Karpas-422 (cell line): ENCODE results near the gene ADD3. TPM values are rescaled to one million over a fixed set of nuclear protein-coding genes. Genes with fewer than 3 reads are reported as not detected.
A peak's percentile ranks its signal among the peaks of the same experiment; 100 is the strongest.

Source experiments
- DNase-seq: peaks from one replicate; pipeline ENCODE4 v3.0.0-alpha.2; 2015
- H2AFZ ChIP-seq: fragments of 200-600 bp; sonication (generic); 2 replicates; pipeline ENCODE4 v1.6.1; 2014; ENCODE audit warnings: antibody characterized with exemption, low read length, mixed read lengths
- H3K27ac ChIP-seq: fragments of 200-600 bp; sonication (generic); 2 replicates; pipeline ENCODE4 v1.5.1; 2014; ENCODE audit warnings: mild to moderate bottlenecking, low read length, moderate library complexity
- H3K27me3 ChIP-seq: fragments of 200-600 bp; sonication (generic); 2 replicates; pipeline ENCODE4 v1.6.1; 2014; ENCODE audit warnings: low read length, mixed read lengths
- H3K36me3 ChIP-seq: fragments of 200-600 bp; sonication (generic); 2 replicates; pipeline ENCODE4 v1.6.1; 2014; ENCODE audit warnings: low read length, mixed read lengths; ENCODE audit not compliant: insufficient read depth
- H3K4me1 ChIP-seq: fragments of 200-600 bp; sonication (generic); 2 replicates; pipeline ENCODE4 v1.6.1; 2014; ENCODE audit warnings: mild to moderate bottlenecking, low read length, mixed read lengths
- H3K4me2 ChIP-seq: fragments of 200-600 bp; sonication (generic); 2 replicates; pipeline ENCODE4 v1.6.1; 2014; ENCODE audit warnings: low read length, low read depth, mild to moderate bottlenecking; ENCODE audit not compliant: poor library complexity, severe bottlenecking
- H3K4me3 ChIP-seq: fragments of 200-600 bp; sonication (generic); 2 replicates; pipeline ENCODE4 v1.5.1; 2014; ENCODE audit warnings: mild to moderate bottlenecking, antibody characterized with exemption, low read length, mixed read lengths
- H3K79me2 ChIP-seq: fragments of 200-600 bp; sonication (generic); 2 replicates; pipeline ENCODE4 v1.6.1; 2014; ENCODE audit warnings: mild to moderate bottlenecking, low read length, mixed read lengths
- H3K9ac ChIP-seq: fragments of 200-600 bp; sonication (generic); 2 replicates; pipeline ENCODE4 v1.6.0; 2014; ENCODE audit warnings: low read length
- H3K9me2 ChIP-seq: fragments of 200-600 bp; sonication (generic), shearing (Covaris generic); replicated peaks from 2 replicates; pipeline ENCODE4 v1.6.0; 2014; ENCODE audit warnings: mild to moderate bottlenecking, low read length, moderate library complexity; ENCODE audit not compliant: insufficient read depth
- H3K9me3 ChIP-seq: fragments of 300-700, 200-600 bp; sonication (generic); 2 replicates; pipeline ENCODE4 v1.6.1; 2014; ENCODE audit warnings: low read length, mixed read lengths
- H4K20me1 ChIP-seq: fragments of 200-600 bp; sonication (generic); 2 replicates; pipeline ENCODE4 v1.6.1; 2014; ENCODE audit warnings: mild to moderate bottlenecking, antibody characterized with exemption, low read length, low read depth; ENCODE audit not compliant: insufficient read depth
- total RNA-seq: library from RNA; depleted of rRNA; stranded (reverse); fragments of >200 nt; shearing (Covaris generic); gene quantifications from 2 replicates; pipeline ENCODE4 v1.2.3, GENCODE V29; 2014; ENCODE audit warnings: low replicate concordance

Gene ADD3
- total RNA-seq, 1 experiment from 2014 or later = 16.5 TPM

DNA sequence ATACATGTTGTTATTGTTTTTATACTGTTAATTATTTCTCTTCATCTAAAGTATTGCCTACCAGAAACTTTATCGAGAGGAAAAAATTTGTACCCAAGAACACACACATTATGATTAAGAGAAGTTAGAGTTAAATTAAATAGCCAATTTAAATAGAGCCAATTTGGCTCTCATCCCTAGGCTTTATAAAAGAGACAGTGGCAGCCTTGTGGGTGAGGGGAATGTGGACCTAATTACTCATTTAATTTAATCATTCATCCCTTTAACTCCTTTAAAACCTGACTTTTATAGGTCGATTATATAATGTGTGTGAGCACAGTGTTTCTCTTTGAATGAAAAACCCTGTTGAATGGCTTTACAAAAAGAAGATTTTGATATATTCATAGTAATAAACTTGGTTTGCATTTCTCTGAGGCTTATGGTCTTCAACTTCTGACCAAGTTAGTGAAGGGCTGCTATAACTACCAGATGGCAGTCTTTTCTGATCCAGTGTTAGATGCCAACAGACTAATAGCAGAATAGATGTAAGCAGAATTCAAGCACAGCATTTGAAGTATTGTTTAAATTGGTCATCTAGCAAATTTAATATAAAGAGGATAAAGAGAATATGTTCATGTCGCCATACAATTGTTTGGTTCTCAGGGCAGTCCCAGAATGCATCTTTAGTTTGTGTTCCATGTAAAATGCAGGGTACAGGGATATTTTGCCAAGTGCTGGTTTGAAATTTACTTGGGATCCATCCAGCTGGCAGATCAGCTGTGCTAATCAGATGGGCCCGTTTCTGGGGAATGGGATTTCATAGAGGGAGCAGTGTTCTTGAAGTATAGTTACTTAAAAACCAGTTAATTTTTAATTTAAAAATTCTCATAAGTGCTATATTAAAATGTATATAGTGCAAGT, 25.3 kb downstream of the ADD3 start:
- Histone ChIP-seq H3K4me3 (no peak overlapping the region), H3K9ac (no peak overlapping the region), H4K20me1 (0 out of 2 replicates have a peak, but pooled peaks cover 11% of the 10 kb centered on the region), H3K9me3 (no peaks in the 10 kb centered on the region), H3K27me3 (no peaks in the 10 kb centered on the region), H3K4me1 (no peaks in the 10 kb centered on the region), H3K4me2 (no peak overlapping the region), H2AFZ (no peak overlapping the region), H3K9me2 (no peaks in the 10 kb centered on the region), H3K79me2 (no peaks in the 10 kb centered on the region), H3K36me3 (no peaks in the 10 kb centered on the region), H3K27ac (no peak overlapping the region)
- DNase-seq = no peak

DNA sequence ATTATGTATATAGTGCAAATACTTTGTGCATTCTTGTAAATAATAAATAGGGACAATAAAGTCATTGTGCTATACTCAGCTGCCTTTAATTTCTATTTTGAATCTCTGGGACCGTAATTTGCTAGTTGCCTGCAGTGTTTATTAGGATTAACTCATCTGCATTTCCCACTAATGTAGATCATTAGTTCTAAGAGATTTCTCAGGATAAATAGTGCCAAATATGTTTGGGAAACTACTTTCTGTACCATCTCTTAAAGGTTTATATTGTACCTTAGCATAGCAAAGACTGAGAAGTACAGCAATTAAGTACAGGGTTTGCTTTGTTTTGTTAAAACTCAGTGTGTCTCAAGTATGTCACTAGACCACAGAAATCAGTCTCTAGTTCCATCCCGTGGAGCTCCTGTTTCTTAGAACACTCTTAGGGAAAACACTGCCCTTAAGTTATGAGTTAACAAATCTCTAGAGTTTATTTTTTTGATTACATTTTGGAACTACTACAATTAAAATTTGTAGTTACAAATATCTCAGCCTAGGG, 26.0 kb downstream of the ADD3 start:
- Histone ChIP-seq H3K9me3 (no peaks in the 10 kb centered on the region), H3K4me3 (no peak overlapping the region), H3K27me3 (no peaks in the 10 kb centered on the region), H3K27ac (no peak overlapping the region), H4K20me1 (0 out of 2 replicates have a peak, but pooled peaks cover 11% of the 10 kb centered on the region), H3K79me2 (no peaks in the 10 kb centered on the region), H3K4me2 (no peak overlapping the region), H3K9ac (no peak overlapping the region), H3K36me3 (no peaks in the 10 kb centered on the region), H3K4me1 (no peaks in the 10 kb centered on the region), H3K9me2 (no peaks in the 10 kb centered on the region), H2AFZ (no peak overlapping the region)
- no peak for DNase-seq

DNA sequence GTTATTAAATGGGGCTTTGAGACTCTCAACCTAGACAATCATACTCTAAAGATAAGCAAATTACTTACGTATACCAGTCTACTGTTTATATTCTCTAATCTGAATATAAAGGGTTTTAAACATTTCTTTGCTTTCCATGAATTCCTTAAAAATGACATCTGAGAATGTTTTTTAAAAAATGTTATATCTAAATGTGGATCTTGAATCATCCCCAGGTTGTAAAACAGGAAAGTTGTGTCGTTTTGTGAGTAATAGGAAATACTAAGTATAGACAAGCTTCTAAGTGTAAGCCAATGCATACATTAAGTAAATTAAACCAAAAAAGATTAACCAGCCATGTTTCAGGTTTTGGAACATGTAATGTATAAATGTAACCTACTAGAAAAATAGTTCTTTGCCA, 26.8 kb downstream of the ADD3 start:
- no peak overlapping the region for H3K9ac ChIP-seq
- H2AFZ ChIP-seq = no peak overlapping the region
- no peaks in the 10 kb centered on the region for H3K36me3 ChIP-seq
- H3K79me2 ChIP-seq = no peaks in the 10 kb centered on the region
- no peak for DNase-seq
- H4K20me1 ChIP-seq = peaks cover 11% of the 10 kb centered on the region; the same call in 1 of the 2 replicates
- H3K9me3 ChIP-seq = no peaks in the 10 kb centered on the region
- no peaks in the 10 kb centered on the region for H3K27me3 ChIP-seq
- H3K27ac ChIP-seq = no peak overlapping the region
- H3K4me2 ChIP-seq = no peak overlapping the region
- no peaks in the 10 kb centered on the region for H3K9me2 ChIP-seq
- no peaks in the 10 kb centered on the region for H3K4me1 ChIP-seq
- no peak overlapping the region for H3K4me3 ChIP-seq

- DNase-seq = peak; percentile 46
- no peaks in the 10 kb centered on the region for H3K79me2 ChIP-seq
- H3K9me2 ChIP-seq = no peaks in the 10 kb centered on the region
These were observed 27.5 kb downstream of the ADD3 start for GRCh38 chr10:110035070-110035921.

DNA sequence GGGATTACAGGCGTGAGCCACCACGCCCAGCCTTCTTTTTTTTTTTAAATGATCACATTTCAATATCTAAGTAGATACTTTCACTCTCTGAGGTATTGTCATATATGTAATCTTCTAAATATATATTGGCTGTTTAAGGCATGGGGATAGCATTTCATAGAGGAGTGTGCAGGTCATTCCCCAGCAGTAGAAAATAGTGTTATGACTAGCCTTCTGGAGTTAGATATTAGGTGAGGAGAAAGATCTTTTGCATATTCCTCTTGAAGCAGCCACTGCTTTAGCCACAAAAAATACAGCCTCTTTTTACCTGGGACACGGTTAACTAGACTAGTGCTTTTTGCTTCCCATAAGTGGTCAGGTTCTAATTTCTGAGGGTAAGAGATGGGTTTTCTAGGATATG, 28.9 kb downstream of the ADD3 start:
- no peaks in the 10 kb centered on the region for H3K9me2 ChIP-seq
- H3K4me2 ChIP-seq = no peak overlapping the region
- no peak overlapping the region for H2AFZ ChIP-seq
- no peaks in the 10 kb centered on the region for H3K36me3 ChIP-seq
- no peak overlapping the region for H3K4me3 ChIP-seq
- H3K27ac ChIP-seq = no peak overlapping the region
- H3K9me3 ChIP-seq = no peaks in the 10 kb centered on the region
- no peaks in the 10 kb centered on the region for H3K79me2 ChIP-seq
- H3K27me3 ChIP-seq = no peaks in the 10 kb centered on the region
- no peak overlapping the region for H3K9ac ChIP-seq
- DNase-seq = no peak
- no peaks in the 10 kb centered on the region for H3K4me1 ChIP-seq
- H4K20me1 ChIP-seq = peaks cover 18% of the 10 kb centered on the region; the same call in 1 of the 2 replicates

More at GRCh38 chr10:110035070-110035921, 27.5 kb downstream of the ADD3 start:
- H3K4me1 ChIP-seq = no peaks in the 10 kb centered on the region
- no peak overlapping the region for H3K4me2 ChIP-seq
- H4K20me1 ChIP-seq = peaks cover 15% of the 10 kb centered on the region; the same call in 1 of the 2 replicates
- no peak overlapping the region for H3K4me3 ChIP-seq
- no peak overlapping the region for H2AFZ ChIP-seq
- H3K27me3 ChIP-seq = no peaks in the 10 kb centered on the region
- no peaks in the 10 kb centered on the region for H3K36me3 ChIP-seq
- H3K27ac ChIP-seq = no peak overlapping the region
- H3K9me3 ChIP-seq = no peaks in the 10 kb centered on the region
- no peak overlapping the region for H3K9ac ChIP-seq

DNA sequence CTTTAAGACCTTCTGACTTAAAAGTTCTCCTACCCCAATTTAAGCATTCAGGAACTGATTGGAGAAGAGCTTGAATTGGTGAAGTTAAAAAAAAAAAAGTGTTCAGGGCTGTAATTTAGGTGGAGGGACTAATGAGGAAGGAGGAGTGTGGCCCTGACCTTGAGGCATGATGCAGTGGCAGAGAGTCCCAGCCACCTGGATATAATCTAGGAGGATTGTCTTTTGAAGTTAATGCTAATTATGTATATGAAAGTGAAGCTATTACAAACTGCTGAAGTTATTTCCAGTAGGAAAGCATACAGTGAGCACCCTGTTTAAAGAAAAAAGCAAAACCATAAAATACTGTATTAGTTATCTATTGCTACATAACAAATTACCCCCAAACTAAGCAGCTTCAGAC, 31.5 kb downstream of the ADD3 start:
- no peak for DNase-seq
- H3K36me3 ChIP-seq = no peaks in the 10 kb centered on the region
- peaks cover 7% of the 10 kb centered on the region; the same call in 1 of the 2 replicates for H4K20me1 ChIP-seq
- H3K9me2 ChIP-seq = no peaks in the 10 kb centered on the region
- no peak overlapping the region for H3K4me2 ChIP-seq
- no peaks in the 10 kb centered on the region for H3K9me3 ChIP-seq
- no peak overlapping the region for H3K4me3 ChIP-seq
- no peaks in the 10 kb centered on the region for H3K27me3 ChIP-seq
- no peaks in the 10 kb centered on the region for H3K79me2 ChIP-seq
- no peak overlapping the region for H2AFZ ChIP-seq
- H3K4me1 ChIP-seq = no peaks in the 10 kb centered on the region
- no peak overlapping the region for H3K9ac ChIP-seq
- no peak overlapping the region for H3K27ac ChIP-seq

GRCh38 chr10:110040108-110040507, 32.3 kb downstream of the ADD3 start:
- H3K4me2 ChIP-seq = no peak overlapping the region
- H3K36me3 ChIP-seq = no peaks in the 10 kb centered on the region
- H4K20me1 ChIP-seq = peaks cover 7% of the 10 kb centered on the region; the same call in 1 of the 2 replicates
- no peaks in the 10 kb centered on the region for H3K27me3 ChIP-seq
- no peak overlapping the region for H3K9ac ChIP-seq
- H3K27ac ChIP-seq = no peak overlapping the region
- H3K9me2 ChIP-seq = no peaks in the 10 kb centered on the region
- no peaks in the 10 kb centered on the region for H3K79me2 ChIP-seq
- DNase-seq = no peak
- H3K4me3 ChIP-seq = no peak overlapping the region
- H3K4me1 ChIP-seq = no peaks in the 10 kb centered on the region
- no peak overlapping the region for H2AFZ ChIP-seq
- no peaks in the 10 kb centered on the region for H3K9me3 ChIP-seq
